ENCODE results near the gene MFAP1.
"Not testable (repeated sequence)": the region's sequence is repeated elsewhere in the genome, so short reads cannot be mapped to it uniquely, and the experiment has no call there.

Gene MFAP1, protein sequence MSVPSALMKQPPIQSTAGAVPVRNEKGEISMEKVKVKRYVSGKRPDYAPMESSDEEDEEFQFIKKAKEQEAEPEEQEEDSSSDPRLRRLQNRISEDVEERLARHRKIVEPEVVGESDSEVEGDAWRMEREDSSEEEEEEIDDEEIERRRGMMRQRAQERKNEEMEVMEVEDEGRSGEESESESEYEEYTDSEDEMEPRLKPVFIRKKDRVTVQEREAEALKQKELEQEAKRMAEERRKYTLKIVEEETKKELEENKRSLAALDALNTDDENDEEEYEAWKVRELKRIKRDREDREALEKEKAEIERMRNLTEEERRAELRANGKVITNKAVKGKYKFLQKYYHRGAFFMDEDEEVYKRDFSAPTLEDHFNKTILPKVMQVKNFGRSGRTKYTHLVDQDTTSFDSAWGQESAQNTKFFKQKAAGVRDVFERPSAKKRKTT

DNA sequence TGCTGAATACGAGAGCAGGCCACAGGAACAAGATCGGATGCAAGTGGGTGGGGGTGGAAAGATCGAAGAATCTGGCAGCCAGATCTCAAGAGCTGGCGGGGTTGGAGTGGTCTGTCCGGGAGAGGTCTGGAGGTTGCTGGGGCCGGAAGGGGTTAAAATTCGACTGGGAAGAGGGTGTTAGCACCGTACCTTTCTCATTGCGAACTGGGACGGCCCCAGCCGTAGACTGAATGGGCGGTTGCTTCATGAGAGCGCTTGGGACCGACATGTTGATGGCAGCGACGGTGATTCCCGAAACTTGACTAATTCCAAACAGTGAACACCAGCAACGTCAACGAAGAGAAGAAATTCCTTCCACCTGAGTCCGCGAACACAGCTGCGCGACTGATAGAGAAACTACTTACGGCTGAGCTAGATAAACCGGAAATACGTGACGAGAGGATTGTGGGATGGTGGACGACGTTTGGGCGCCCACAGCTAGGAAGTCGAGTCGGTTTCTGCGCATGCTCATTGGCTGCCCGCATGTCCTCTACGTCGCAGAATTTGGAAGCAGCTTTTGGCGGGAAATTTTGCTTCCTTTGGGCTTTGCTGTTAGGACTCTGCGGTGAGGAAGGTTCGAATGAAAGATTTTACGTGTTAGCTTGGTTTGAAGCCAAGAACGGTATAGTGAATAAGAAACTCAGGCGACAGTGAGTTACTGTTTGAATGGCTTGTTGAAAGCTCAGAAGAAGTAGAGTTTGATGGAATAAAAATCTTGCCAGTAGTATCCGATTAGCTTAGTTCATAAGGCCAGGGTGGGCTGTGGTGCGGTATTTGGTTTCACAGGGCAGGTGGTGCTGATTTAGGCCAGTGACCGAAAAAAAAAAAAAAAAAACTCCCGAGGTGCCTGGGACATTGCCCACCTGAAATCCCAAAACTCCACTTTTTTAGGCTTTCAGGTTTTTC lies at the start of gene MFAP1:
Gene MFAP1, minus strand, starts transcription at position 389 of the 945 bp plus-strand sequence. Its CDS starts 121 bp downstream, at position 268.
- DNase-seq (ENCODE audit: low spot score) = peak; percentile 99

DNA sequence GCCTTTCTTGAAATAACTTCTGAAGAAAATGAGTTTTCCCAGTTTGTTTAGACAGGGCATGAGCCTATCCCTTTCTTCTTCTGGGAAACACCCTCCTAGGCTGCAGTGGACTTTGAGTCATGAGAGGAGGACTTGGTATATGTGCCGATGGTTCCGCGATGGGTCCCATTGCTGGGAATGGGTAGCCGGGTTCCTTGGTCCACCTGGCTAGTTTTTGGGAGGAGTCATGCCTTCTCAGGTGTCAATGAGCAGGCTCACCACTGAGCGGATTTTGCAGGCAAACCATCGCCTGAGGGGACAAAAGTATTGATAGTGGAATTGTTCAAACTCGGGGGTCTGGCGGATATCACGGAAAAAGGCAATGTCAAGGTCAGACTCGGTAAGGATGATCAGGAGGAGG lies 49.2 kb upstream of the MFAP1 start:
- DNase-seq (ENCODE audit: low spot score) = no peak

DNA sequence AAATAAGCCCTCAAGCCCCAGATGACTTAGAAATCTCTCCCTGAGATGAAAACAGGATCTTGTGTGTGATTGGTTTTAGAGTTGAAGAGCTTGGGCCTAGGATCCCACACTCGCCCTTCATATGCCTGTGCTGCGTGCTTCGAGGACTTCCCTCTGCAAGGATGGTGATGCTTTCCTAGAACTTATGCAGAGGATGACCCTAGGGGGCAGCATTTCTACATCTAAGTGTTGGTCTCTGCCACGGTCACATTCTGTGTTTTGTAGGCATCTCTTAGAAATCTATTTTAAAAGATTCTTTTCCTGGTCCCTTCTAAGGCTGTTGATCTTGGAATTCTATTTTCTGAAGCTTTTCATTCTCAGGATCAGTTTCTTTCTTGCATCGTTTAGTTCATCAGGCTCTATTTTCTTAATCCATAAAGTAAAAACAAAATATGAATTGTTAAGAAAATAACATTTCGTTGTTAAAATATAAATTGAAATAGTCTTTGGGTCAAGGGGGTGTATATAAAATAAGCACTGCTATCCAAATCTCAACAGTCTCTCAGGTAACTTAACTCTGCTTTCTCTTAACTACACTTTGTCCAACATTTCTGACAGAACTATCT lies 48.0 kb upstream of the MFAP1 start:
- peak; percentile 45 for DNase-seq (ENCODE audit: low spot score)

DNA sequence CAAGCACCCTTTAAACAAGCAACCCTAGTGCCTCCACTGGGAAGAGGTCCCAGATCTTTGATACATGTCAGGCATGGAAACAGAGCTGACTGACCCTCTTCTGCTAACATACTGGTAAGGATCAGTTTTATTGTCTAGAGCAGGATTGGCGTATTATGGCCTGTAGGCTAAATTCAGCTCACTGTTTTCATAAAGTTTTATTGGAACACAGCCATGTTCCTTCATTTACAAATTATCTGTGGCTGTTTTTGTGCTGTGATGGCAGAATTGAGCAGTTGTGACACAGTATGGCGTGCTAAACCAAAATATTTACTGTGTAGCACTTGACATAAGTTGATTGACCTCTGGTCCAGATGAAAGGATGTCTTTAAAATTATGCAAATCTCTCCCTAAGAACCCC lies 47.3 kb upstream of the MFAP1 start:
- DNase-seq (ENCODE audit: low spot score) = no peak

DNA sequence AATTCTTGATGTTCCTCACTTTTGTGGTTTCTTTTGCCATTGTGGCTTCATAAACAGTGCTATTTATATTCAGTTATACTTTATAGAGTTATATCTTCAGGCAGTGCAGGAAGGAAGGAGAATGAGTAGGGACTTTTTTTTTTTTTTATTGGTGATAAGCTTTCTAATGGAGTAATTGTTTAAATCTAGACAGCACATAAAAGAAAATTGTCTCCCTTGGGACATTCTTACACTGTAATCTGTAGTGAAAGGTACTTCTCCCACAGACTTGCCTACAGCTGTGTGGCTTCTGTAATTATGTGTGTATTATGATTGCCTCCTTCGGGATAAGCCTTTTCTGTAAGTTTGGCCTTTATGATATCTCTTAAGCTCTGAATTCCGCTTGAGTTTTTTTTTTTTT lies 43.9 kb upstream of the MFAP1 start:
- no peak for DNase-seq (ENCODE audit: low spot score)

DNA sequence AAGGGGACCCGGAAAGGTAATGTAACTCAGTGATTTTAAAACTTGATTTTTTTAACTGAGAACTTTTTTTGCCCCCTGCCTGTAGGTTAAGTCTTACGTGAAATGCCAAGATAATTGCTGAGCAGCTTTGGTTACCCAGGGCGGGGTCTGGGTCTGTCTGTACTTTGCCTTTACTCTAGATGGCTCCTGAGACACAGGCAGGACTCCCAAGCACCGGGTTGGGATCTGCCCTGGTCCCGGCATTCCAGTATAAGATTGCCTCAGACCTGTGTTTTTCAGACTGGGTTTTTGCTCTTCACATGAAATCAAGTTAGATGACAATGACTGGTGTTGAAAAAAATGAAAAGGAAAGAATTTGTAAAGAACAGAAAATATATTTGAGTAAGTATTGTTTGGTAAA lies 42.6 kb upstream of the MFAP1 start:
- no peak for DNase-seq (ENCODE audit: low spot score)

DNA sequence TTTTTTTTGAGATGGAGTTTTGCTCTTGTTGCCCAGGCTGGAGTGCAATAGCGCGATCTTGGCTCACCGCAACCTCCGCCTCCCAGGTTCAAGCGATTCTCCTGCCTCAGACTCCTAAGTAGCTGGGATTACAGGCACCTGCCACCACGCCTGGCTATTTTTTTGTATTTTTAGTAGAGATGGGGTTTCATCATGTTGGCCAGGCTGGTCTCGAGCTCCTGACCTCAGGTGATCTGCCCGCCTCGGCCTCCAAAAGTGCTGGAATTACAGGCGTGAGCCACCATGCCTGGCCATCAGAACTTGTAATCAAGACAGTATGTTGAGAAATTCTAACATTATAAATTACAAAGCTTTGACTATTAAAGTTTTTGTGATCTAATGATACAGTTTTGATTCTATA lies 42.1 kb upstream of the MFAP1 start:
- DNase-seq (ENCODE audit: low spot score) = not testable (repeated sequence)

DNA sequence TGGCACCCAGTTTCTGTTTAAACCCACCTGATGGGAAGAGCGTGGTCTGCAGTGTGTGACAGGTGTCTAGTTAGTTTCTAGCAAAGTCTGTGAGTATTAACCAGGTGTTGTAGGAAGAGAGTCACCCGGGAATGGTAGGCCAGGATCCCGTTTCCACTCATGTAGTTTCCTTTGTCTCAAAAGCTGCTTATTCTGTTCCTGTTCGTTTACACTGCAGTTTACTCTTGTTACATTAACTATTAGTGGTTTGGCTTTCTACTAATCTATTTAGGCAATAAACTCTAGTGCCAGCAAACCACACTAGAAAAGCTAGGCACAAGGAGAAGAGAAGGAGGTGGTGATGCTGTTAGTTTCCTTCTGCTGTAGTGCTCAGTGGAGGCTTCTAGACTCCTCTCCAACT lies 35.1 kb upstream of the MFAP1 start:
- DNase-seq (ENCODE audit: low spot score) = no peak

DNA sequence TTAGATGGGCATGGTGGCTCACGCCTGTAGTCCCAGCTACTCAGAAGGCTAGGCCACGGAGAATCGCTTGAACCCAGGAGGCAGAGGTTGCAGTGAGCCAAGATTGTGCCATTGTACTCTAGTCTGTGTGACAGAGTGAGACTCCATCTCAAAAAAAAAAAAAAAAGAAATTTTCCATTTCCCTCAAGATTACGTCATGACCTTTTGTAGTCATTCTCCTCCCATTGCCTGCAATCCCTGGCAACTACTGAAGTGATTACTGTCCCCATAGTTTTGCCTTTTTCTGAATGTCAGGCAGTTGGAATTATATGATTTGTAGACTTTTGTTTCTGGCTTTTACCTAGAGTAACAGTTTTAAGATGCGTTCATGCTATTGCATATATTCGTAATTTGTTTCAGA lies 30.3 kb upstream of the MFAP1 start:
- no peak for DNase-seq (ENCODE audit: low spot score)

DNA sequence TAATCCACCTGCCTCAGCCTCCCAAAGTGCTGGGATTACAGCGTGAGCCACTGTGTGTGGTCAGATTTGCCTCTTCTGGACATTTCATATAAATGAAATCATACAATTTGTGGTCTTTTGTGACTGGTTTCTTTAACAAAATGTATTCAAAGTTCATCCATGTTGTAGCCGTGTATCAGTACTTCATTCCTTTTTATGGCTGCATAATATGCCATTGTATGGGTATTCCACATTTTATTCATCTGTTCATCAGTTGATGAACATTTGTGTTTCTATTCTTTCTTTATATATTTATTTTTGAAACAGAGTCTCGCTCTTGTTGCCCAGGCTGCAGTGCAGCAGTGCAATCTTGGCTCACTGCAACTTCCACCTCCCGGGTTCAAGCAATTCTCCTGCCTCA lies 28.1 kb upstream of the MFAP1 start:
- no peak for DNase-seq (ENCODE audit: low spot score)

DNA sequence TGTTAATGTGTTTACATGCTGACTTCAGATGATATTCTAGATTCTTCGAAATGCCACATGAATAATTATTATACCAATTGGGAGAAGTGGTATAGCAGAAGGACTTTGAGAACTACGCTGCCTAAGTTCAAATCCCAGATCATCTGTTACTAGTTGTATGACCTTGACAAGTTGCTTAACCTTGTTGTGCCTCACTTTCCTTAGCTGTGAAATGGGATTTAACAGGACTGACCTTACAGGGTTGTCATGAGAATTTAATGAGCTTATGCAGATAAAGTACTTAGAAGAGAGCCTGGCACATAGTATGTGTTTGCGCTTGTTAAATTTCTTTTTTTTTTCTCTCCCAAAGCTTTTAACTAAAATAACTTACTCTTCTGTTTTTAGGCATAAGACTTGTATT lies 26.8 kb upstream of the MFAP1 start:
- no peak for DNase-seq (ENCODE audit: low spot score)

DNA sequence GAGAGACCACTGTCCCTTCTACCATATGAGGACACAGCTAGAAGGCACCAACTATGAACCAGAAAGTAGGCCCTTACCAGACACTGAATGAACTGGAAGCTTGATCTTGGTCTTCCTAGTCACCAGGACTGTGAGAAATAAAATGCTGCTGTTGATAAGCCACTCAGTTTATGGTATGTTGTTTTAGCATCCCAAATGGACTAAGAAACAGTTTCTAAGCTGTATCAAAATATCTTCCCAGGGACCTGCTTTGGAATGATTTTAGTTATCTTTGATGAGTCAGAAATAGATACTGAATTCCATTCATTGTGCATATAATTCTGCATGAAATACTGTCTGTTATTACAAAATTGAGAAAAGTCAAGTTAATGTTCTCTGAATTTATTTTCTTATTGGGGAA lies 20.9 kb upstream of the MFAP1 start:
- DNase-seq (ENCODE audit: low spot score) = no peak

DNA sequence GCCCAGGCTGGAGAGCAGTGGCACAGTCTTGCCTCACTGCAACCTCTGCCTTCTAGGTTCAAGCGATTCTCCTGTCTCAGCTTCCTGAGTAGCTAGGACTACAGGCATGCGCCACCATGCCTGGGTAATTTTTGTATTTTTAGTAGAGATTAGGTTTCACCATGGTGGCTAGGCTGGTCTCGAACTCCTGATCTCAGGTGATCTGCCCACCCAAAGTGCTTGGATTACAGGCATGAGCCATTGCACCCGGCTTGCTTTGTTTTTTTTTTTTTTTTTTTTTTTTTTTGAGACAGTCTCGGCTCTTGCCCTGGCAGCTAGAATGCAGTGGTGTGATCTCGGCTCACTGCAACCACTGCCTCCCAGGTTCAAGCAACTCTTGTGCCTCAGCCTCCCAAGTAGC lies 8.0 kb upstream of the MFAP1 start:
- not testable (repeated sequence) for DNase-seq (ENCODE audit: low spot score)

DNA sequence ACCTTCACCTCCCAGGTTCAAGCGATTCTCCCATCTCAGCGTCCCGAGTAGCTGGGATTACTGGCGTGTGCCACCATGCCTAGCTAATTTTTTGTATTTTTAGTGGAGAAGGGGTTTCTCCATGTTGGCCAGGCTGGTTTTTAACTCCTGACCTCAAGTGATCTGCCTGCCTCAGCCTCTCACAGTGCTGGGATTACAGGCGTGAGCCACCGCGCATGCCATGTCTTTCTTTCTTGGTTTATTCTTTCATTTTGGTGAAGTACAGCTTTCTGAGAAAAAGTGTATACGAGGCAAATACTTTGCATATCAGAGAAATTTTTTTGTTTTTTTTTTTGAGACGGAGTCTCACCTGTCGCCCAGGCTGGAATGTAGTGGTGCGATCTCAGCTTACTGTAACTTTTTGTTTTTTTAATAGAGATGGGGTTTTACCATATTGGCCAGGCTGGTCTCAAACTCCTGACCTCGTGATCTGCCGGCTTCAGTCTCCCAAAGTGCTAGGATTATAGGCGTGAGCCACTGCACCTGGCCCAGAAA lies 7.1 kb upstream of the MFAP1 start:
- DNase-seq (ENCODE audit: low spot score) = not testable (repeated sequence)

DNA sequence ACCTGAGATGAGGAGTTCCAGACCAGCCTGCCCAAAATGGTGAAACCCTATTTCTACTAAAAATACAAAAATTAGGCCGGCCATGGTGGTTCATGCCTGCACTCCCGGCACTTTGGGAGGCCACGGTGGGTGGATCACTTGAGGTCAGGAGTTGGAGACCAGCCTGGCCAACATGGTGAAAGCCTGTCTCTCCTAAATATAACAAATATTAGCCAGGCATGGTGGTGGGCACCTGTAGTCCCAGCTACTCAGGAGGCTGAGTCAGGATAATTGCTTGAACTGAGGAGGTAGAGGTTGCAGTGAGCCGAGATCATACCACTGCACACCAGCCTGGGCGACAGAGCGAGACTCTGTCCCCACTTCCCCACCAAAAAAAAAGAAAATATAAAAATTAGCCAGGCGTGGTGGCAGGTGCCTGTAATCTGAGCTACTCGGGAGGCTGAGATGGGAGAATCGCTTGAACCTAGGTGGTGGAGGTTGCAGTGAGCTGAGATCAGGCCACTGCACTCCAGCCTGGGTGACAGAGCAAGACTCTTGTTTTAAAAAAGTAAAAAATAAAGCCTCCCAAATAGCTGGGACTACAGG lies 6.3 kb upstream of the MFAP1 start:
- DNase-seq (ENCODE audit: low spot score) = not testable (repeated sequence)

DNA sequence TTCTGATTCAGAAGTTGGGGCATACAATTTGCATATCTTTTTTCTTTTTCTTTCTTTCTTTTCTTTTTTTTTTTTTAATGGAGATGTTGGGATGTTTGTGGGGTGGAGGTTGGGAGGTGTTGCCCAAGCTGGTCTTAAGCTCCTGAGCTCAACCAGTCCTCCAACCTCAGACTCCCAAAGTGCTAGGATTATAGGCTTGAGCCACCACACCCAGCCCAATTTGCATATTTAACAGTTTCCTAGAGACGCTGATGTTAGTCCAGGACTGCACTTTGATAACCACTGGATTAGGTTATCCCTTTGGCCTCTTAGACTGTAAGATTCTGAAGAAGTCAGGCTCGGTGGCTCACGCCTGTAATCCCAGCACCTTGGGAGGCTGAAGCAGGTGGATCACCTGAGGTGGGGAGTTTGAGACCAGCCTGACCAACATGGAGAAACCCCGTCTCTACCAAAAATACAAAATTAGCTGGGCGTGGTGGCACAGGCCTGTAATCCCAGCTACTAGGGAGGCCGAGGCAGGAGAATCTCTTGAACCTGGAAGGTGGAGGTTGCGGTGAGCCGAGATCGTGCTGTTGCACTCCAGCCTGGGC lies 5.6 kb upstream of the MFAP1 start:
- DNase-seq (ENCODE audit: low spot score) = not testable (repeated sequence)

DNA sequence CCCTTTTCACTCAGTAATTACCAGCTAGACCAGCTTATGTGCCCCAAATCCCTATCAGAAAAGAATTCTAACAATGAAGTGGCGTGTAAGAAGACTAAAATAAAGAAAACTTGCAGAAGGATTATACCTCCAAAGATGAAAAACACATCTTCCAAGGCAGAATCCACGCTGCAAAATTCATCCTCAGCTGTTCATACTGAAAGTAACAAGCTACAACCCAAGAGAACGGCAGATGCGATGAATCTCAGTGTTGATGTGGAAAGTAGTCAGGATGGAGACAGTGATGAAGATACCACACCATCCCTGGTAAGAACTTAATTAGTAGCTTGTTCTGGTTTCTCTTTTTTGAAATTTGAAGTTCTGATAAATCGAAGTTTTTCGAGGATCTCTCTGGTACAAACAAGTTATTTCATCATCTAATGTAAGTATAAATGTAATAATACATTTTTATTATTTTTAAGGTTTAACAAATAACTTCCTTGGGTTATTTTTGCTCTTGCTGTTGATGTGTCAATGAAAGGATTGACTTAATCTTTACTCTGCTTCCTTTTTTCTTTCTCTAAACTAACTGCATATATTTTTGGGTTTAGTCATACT lies 3.7 kb upstream of the MFAP1 start:
- DNase-seq (ENCODE audit: low spot score) = no peak

DNA sequence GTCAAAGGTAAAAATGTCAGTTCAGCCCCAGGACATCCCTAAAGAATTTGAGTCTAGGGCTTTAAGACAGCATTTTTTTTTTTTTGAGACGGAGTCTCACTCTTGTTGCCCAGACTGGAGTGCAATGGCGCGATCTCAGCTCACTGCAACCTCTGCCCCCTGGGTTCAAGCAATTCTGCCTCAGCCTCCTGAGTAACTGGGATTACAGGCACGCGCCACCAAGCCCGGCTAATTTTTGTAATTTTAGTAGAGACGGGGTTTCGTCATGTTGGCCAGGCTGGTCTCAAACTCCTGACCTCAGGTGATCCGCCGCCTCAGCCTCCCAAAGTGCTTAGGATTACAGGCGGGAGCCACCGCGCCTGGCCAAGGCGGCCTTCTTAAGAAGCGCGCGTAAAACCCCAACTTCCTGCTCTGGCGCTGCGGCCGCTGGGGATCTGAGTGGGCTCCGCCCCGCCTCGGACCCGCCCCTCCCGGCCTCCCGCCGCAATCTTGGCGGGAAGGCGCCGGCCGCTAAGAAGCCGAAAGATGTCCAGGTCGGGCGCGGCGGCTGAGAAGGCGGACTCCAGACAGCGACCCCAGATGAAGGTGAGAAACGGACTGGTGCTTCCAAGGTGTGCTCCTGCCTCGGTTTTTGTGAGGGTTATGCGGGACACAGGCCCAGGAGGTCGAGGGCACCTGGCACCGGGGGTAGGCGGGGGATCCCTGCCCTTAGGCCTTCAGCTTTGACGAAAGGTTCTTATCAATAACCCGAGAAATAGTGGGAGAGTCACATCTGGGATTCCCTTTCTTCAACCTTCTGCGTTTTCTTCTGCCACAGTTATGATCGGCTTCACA lies 2.2 kb upstream of the MFAP1 start, which contains the start of gene WDR76:
Gene WDR76, plus strand, starts transcription at position 495 of the 834 bp plus-strand sequence. Its CDS starts 31 bp downstream, at position 526.
- peak; percentile 90 for DNase-seq (ENCODE audit: low spot score)

DNA sequence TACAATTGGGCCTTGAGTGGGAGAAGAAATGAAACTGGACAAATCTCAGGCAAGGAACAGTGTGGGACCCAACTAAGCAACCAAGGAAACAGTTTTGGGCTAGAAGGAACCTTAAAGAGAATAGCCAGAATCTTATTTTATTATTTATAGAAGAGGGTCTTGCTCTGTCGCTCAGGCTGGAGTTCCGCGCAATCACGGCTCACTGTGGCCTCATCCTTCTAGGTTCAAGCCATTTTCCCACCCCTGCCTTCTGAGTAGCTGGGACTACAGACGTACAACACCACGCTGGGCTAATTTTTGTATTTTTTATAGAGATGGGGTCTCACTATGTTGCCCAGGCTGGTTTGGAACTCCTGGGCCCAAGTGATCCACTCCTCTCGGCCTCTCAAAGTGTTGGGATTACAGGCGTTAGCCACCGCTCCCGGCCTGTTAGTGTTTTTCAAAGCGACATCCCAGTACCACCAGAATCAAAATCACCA lies 1.6 kb upstream of the MFAP1 start:
- DNase-seq (ENCODE audit: low spot score) = no peak

DNA sequence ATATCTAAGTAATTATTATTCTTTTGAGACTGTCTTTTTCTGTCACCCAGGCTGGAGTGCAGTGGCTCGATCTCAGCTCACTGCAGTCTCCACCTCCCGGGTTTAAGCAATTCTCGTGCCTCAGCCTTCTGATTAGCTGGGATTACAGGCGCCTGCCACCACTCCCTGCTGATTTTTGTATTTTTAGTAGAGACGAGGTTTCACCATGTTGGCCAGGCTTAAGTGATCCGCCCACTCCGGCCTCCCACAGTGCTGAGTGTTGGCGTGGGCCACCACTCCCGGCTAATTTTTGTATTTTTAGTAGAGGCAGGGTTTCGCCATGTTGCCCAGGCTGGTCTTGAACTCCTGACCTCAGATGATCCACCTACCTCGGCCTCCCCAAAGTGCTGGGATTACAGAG lies 815 bp upstream of the MFAP1 start:
- not testable (repeated sequence) for DNase-seq (ENCODE audit: low spot score)

All from LoVo (cell line).